H1 (cell line): ENCODE data around the gene ROR1. TPM values are rescaled to one million over a fixed set of nuclear protein-coding genes. Genes with fewer than 3 reads are reported as not detected.

Experiments
- CTCF ChIA-PET: fragments of 300-600 bp; sonication (Branson Sonifier 250); formaldehyde crosslinking; loops from one replicate; lab custom pipeline; 2021; ENCODE audit not compliant: partially characterized antibody; lab: Charles Lee
- POLR2A ChIA-PET: fragments of 300-600 bp; sonication (Branson Sonifier 250); formaldehyde crosslinking; loops from one replicate; lab custom pipeline; 2021; ENCODE audit warnings: inconsistent platforms; ENCODE audit not compliant: partially characterized antibody; lab: Charles Lee
- DNase-seq, 2 experiments: peaks; one replicate each; pipeline versions ENCODE4 v3.0.0 to v3.0.0-alpha.2; 2010 to 2022; ENCODE audit warnings: low spot score in 2 of 2, low read depth in 1 of 2, mixed read lengths in 1 of 2
- FAIRE-seq: peaks from 2 replicates; lab custom pipeline; 2011; peaks lifted over from hg19 to GRCh38; lab: Jason Lieb, UNC
- H2AFZ ChIP-seq: 2 replicates; pipeline ENCODE4 v1.8.1; 2012; ENCODE audit warnings: low read length, inconsistent platforms
- H2AK5ac ChIP-seq: 2 replicates; pipeline ENCODE4 v1.6.1; 2013; ENCODE audit warnings: low read depth, low read length
- H2BK120ac ChIP-seq: replicated peaks from 2 replicates; pipeline ENCODE3; 2013; ENCODE audit warnings: low read depth, low read length, inconsistent platforms
- H2BK12ac ChIP-seq: 2 replicates; pipeline ENCODE4 v1.6.1; 2013; ENCODE audit warnings: low read depth, low read length
- H2BK15ac ChIP-seq: 2 replicates; pipeline ENCODE4 v1.6.1; 2013; ENCODE audit warnings: low read length
- H2BK20ac ChIP-seq: 2 replicates; pipeline ENCODE4 v1.6.1; 2013; ENCODE audit warnings: low read length
- H2BK5ac ChIP-seq: 2 replicates; pipeline ENCODE4 v1.6.1; 2013; ENCODE audit warnings: low read depth, low read length
- H3K14ac ChIP-seq: 2 replicates; pipeline ENCODE4 v1.6.1; 2013; ENCODE audit warnings: inconsistent platforms; ENCODE audit not compliant: insufficient read length
- H3K18ac ChIP-seq: 2 replicates; pipeline ENCODE4 v1.6.1; 2013; ENCODE audit warnings: low read length; ENCODE audit errors: extremely low read depth
- H3K23ac ChIP-seq: 2 replicates; pipeline ENCODE4 v1.6.1; 2013; ENCODE audit warnings: inconsistent platforms; ENCODE audit not compliant: insufficient read length
- H3K23me2 ChIP-seq: 2 replicates; pipeline ENCODE4 v1.6.1; 2013; ENCODE audit warnings: low read depth, low read length
- H3K27ac ChIP-seq: 2 replicates; pipeline ENCODE4 v1.6.1; 2011; ENCODE audit warnings: low read depth, low read length, inconsistent platforms
- H3K27me3 ChIP-seq, 4 experiments: replicated peaks in 1 of 4; 1 replicate in 1 of 4; 2 replicates in 3 of 4; pipeline versions ENCODE4 v1.6.1 to v1.8.1; 2011 to 2013; ENCODE audit warnings: low read length in 3 of 4, mild to moderate bottlenecking in 3 of 4, inconsistent platforms in 2 of 4, mixed read lengths in 2 of 4, moderate library complexity in 1 of 4; ENCODE audit not compliant: control insufficient read depth in 3 of 4, insufficient read depth in 3 of 4; ENCODE audit errors: extremely low read depth in 1 of 4
- H3K36me3 ChIP-seq, 4 experiments: 2 replicates each; pipeline versions ENCODE4 v1.6.1 to v1.8.1; 2011 to 2013; ENCODE audit warnings: mild to moderate bottlenecking in 4 of 4, low read length in 3 of 4, moderate library complexity in 2 of 4, control low read depth in 1 of 4, inconsistent platforms in 1 of 4; ENCODE audit not compliant: insufficient read depth in 4 of 4, control insufficient read depth in 2 of 4
- H3K4ac ChIP-seq: replicated peaks from 2 replicates; pipeline ENCODE3; 2013; ENCODE audit warnings: low read length, low read depth, mixed read lengths, inconsistent platforms; ENCODE audit not compliant: insufficient read length
- H3K4me1 ChIP-seq, 4 experiments: replicated peaks in 1 of 4; 1 replicate in 1 of 4; 2 replicates in 3 of 4; pipeline versions ENCODE4 v1.6.1 to v1.8.1; 2011 to 2013; ENCODE audit warnings: low read length in 3 of 4, inconsistent platforms in 2 of 4, mixed read lengths in 1 of 4; ENCODE audit not compliant: insufficient read depth in 4 of 4, control insufficient read depth in 3 of 4
- H3K4me2 ChIP-seq, 2 experiments: 2 replicates each; pipeline versions ENCODE4 v1.6.1 to v1.8.1; 2011 to 2013; ENCODE audit warnings: low read depth in 2 of 2, low read length in 2 of 2, control low read depth in 1 of 2, inconsistent platforms in 1 of 2, mild to moderate bottlenecking in 1 of 2; ENCODE audit not compliant: insufficient read depth in 1 of 2
- H3K4me3 ChIP-seq, 4 experiments: fragments of 200-600, 300-600 bp in 1 of 4; sonication (generic), shearing (Covaris generic), sonication (Bioruptor Twin) in 1 of 4; 2 replicates each; pipeline versions ENCODE4 v1.5.1 to v1.8.1; 2011 to 2016; ENCODE audit warnings: low read length in 4 of 4, low read depth in 3 of 4, control low read depth in 2 of 4, inconsistent platforms in 2 of 4, mild to moderate bottlenecking in 2 of 4, mixed read lengths in 1 of 4, moderate library complexity in 1 of 4; ENCODE audit not compliant: insufficient read depth in 2 of 4; ENCODE audit errors: extremely low read depth in 1 of 4
- H3K56ac ChIP-seq: replicated peaks from 2 replicates; pipeline ENCODE3; 2013; ENCODE audit warnings: low read depth, mild to moderate bottlenecking, mixed read lengths, low read length, inconsistent platforms; ENCODE audit not compliant: insufficient read length
- H3K79me1 ChIP-seq: 2 replicates; pipeline ENCODE4 v1.6.1; 2013; ENCODE audit warnings: low read depth, low read length, control low read depth
- H3K79me2 ChIP-seq, 2 experiments: 2 replicates each; pipeline versions ENCODE4 v1.6.1 to v1.8.1; 2012 to 2013; ENCODE audit warnings: low read length in 2 of 2, mild to moderate bottlenecking in 2 of 2, inconsistent platforms in 1 of 2; ENCODE audit not compliant: insufficient read depth in 2 of 2, control insufficient read depth in 1 of 2
- H3K9ac ChIP-seq, 4 experiments: replicated peaks in 1 of 4; 1 replicate in 1 of 4; 2 replicates in 3 of 4; pipeline versions ENCODE4 v1.6.1 to v1.8.1; 2011 to 2013; ENCODE audit warnings: low read depth in 3 of 4, low read length in 3 of 4, control low read depth in 2 of 4, mild to moderate bottlenecking in 2 of 4, moderate library complexity in 2 of 4, inconsistent platforms in 1 of 4; ENCODE audit errors: extremely low read depth in 1 of 4
- H3K9me3 ChIP-seq, 2 experiments: 2 replicates each; pipeline versions ENCODE4 v1.6.1 to v1.8.1; 2012 to 2013; ENCODE audit warnings: mild to moderate bottlenecking in 2 of 2, moderate library complexity in 2 of 2, control low read depth in 1 of 2, inconsistent platforms in 1 of 2, low read depth in 1 of 2, low read length in 1 of 2, mixed read lengths in 1 of 2; ENCODE audit not compliant: insufficient read depth in 2 of 2
- H4K20me1 ChIP-seq, 2 experiments: replicated peaks in 1 of 2; 2 replicates each; pipeline versions ENCODE3 to v1.8.1; 2011 to 2013; ENCODE audit warnings: inconsistent platforms in 2 of 2, low read length in 2 of 2, mild to moderate bottlenecking in 1 of 2; ENCODE audit not compliant: insufficient read depth in 2 of 2, control insufficient read depth in 1 of 2
- H4K5ac ChIP-seq: 2 replicates; pipeline ENCODE4 v1.6.1; 2013; ENCODE audit warnings: low read length, low read depth, mixed read lengths, inconsistent platforms; ENCODE audit not compliant: insufficient read length
- H4K8ac ChIP-seq: 2 replicates; pipeline ENCODE4 v1.8.0; 2013; ENCODE audit warnings: mild to moderate bottlenecking, moderate library complexity, low read length, inconsistent platforms; ENCODE audit not compliant: insufficient read depth; ENCODE audit errors: extremely low read depth
- H4K91ac ChIP-seq: replicated peaks from 2 replicates; pipeline ENCODE3; 2013; ENCODE audit warnings: low read length, mixed read lengths, inconsistent platforms; ENCODE audit not compliant: insufficient read length
- BRCA1 ChIP-seq: IDR thresholded peaks from 2 replicates; pipeline ENCODE4 v1.6.1; 2012; ENCODE audit warnings: low read depth, low read length, improper control_type of control experiment
- CREB1 ChIP-seq: IDR thresholded peaks from 2 replicates; pipeline ENCODE4 v1.6.1; 2012; ENCODE audit warnings: inconsistent platforms
- RNF2 ChIP-seq: fragments of 200-900, 300-1000 bp; sonication (generic); IDR thresholded peaks from 2 replicates; pipeline ENCODE4 v1.7.1; 2016; ENCODE audit warnings: borderline replicate concordance, low read depth, mild to moderate bottlenecking, antibody characterized with exemption, low read length; ENCODE audit not compliant: poor library complexity, severe bottlenecking; ENCODE audit errors: missing control alignments
- SIX5 ChIP-seq: IDR thresholded peaks from 2 replicates; pipeline ENCODE4 v1.6.1; 2011; ENCODE audit warnings: mild to moderate bottlenecking, low read depth, low read length
- SP2 ChIP-seq: IDR thresholded peaks from 2 replicates; pipeline ENCODE4 v1.6.1; 2012; ENCODE audit warnings: mild to moderate bottlenecking, low read length, inconsistent platforms
- YY1 ChIP-seq: IDR thresholded peaks from 2 replicates; pipeline ENCODE4 v1.6.1; 2011; ENCODE audit warnings: low read depth, mild to moderate bottlenecking, low read length
- WGBS, 2 experiments: shearing (Covaris generic) in 1 of 2; methylation state at CpG; one replicate each; pipeline versions ENCODE4 v1.1.6 to v1.1.7; 2013 to 2015; ENCODE audit warnings: low lambda C conversion rate in 2 of 2, mixed read lengths in 2 of 2, inconsistent platforms in 1 of 2, low coverage in 1 of 2, missing lambda C conversion rate in 1 of 2; ENCODE audit not compliant: insufficient replicate concordance in 2 of 2, insufficient coverage in 1 of 2, insufficient read length in 1 of 2; ENCODE audit errors: extremely low coverage in 1 of 2, missing lambda C conversion rate in 1 of 2; 5-methylcytosine and 5-hydroxymethylcytosine counted together
- polyA plus RNA-seq, 7 experiments: library from polyadenylated mRNA; depleted of rRNA in 3 of 7; stranded (reverse) in 5 of 7; unstranded in 2 of 7; fragments of >200 nt in 5 of 7; fragments of 200-250 nt in 2 of 7; gene quantifications; 1 replicate in 5 of 7; 2 replicates in 1 of 7; 4 replicates in 1 of 7; pipeline versions ENCODE4 v1.2.1 to v1.2.3, GENCODE V29; 2011 to 2013; ENCODE audit warnings: missing spikeins in 2 of 7, mixed read lengths in 2 of 7
- total RNA-seq: library from RNA; stranded (reverse); fragmentation: NEBNext Ultra II Directional; extraction: Animal tissue kit (Norgen Biotek cat#: 25700); gene quantifications from 2 replicates; pipeline ENCODE4 v1.2.1, GENCODE V29; 2021

Gene ROR1
- total and polyA plus RNA-seq, 2 of the 8 experiments (the other 6 are each of a cell fraction or from before 2014, with no cell fraction given): 33.6 to 73.6 TPM

DNA sequence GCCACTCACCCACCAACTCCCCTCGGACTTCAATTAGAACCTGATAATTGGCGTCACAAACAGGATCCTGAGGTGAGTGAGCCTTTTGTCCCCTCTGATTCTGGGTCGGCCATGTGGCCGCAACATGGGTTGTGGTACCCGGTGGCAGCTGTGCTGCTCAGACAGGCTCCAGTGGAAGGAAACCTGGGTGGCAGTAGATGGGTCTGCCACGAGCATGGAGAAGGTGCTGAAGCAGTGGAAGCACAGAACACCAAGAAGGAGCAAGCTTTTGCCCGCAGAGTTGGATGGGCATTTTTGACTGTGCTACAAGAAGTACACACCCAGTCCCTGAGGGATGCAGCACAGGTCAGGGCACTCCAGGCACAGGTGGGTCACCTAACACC, 413.1 kb downstream of the ROR1 start:
- H4K20me1 ChIP-seq: peaks cover 0 to 2% of the 10 kb centered on the region in 2 experiments
- no peak overlapping the region for H2BK12ac ChIP-seq
- H3K79me2 ChIP-seq: no peaks in the 10 kb centered on the region
- no peak overlapping the region for H4K8ac ChIP-seq
- DNase-seq (no peak), FAIRE-seq (no peak)
- no peak overlapping the region for H2BK5ac ChIP-seq
- H2BK120ac ChIP-seq: no peak overlapping the region
- H3K27me3 ChIP-seq: no peaks in the 10 kb centered on the region
- H3K4ac ChIP-seq: no peak overlapping the region
- 0 out of 7 replicates have a peak, but pooled peaks cover 0 to 2% (median 0%) of the 10 kb centered on the region in 4 experiments for H3K4me1 ChIP-seq
- H3K36me3 ChIP-seq: no peaks in the 10 kb centered on the region
- H3K4me3 ChIP-seq: no peak overlapping the region
- H2AFZ ChIP-seq: no peak overlapping the region
- H3K23me2 ChIP-seq: no peaks in the 10 kb centered on the region; the same call in 1 of the 2 replicates
- H3K27ac ChIP-seq: no peak overlapping the region
- no peak overlapping the region for H2AK5ac ChIP-seq
- 92% methylated on average over 7 of the region's 7 CpGs; no CpG with 5 or more reads in 1 of the 2 experiments for WGBS, 2 experiments
- H3K14ac ChIP-seq: no peak overlapping the region
- no peak overlapping the region for H3K4me2 ChIP-seq
- no peak overlapping the region for H2BK15ac ChIP-seq
- no peak overlapping the region for H3K18ac ChIP-seq
- no peak overlapping the region for H3K56ac ChIP-seq
- no peaks in the 10 kb centered on the region for H3K79me1 ChIP-seq
- H4K5ac ChIP-seq: no peak overlapping the region
- no peak overlapping the region for H3K23ac ChIP-seq
- POLR2A ChIA-PET: no interaction called here
- CTCF ChIA-PET: interaction anchor here (0.6 to 1.0 kb wide), 3 partner anchors 26 to 1283 kb away, joined by 3 to 4 read pairs (median 3); no protein-coding TSS in a partner anchor
- no peak overlapping the region for H3K9ac ChIP-seq
- H4K91ac ChIP-seq: no peak overlapping the region
- H3K9me3 ChIP-seq: no peaks in the 10 kb centered on the region
- H2BK20ac ChIP-seq: no peak overlapping the region
- TF ChIP-seq SIX5 (no peak), SP2 (no peak), YY1 (no peak), BRCA1 (no peak), RNF2 (no peak), CREB1 (no peak)
